Astrocyte of the spinal cord (primary cell): ENCODE results near the gene ARMS2.

Source experiments
- DNase-seq: peaks from one replicate; pipeline ENCODE4 v3.0.0; 2011; ENCODE audit warnings: low read depth, low spot score
- H3K4me3 ChIP-seq: 2 replicates; pipeline ENCODE4 v1.5.1; 2011; ENCODE audit warnings: low read depth, mild to moderate bottlenecking, low read length, moderate library complexity
- CTCF ChIP-seq: IDR thresholded peaks from 2 replicates; pipeline ENCODE4 v1.5.1; 2012; ENCODE audit warnings: low read depth, mild to moderate bottlenecking, low read length, inconsistent platforms
- in situ Hi-C: cut with HindIII; loops from 2 replicates; pipeline ENCODE4 v1.10.0; 2017; ENCODE audit warnings: low sequenced_read_pairs

ARMS2 gene

GRCh38 chr10:122495406-122496340 is 41.2 kb downstream of the ARMS2 start:
- in situ Hi-C loops, result no loop called here

GRCh38 chr10:122497241-122497640 is 42.8 kb downstream of the ARMS2 start:
- no peak overlapping the region for H3K4me3 ChIP-seq
- TF ChIP-seq CTCF, result no peak
- DNase-seq, result no peak
- in situ Hi-C loops, result no loop called here

More at GRCh38 chr10:122495406-122496340, 41.2 kb downstream of the ARMS2 start:
- H3K4me3 ChIP-seq, result no peak overlapping the region
- DNase-seq, result peak; percentile 62
- TF ChIP-seq CTCF, result no peak

- DNase-seq, result no peak
- H3K4me3 ChIP-seq, result no peak overlapping the region
- in situ Hi-C loops, result no loop called here
- TF ChIP-seq CTCF, result no peak
Measured at GRCh38 chr10:122498521-122498920, 44.1 kb downstream of the ARMS2 start.

- no peak for DNase-seq
- no peak for TF ChIP-seq CTCF
- in situ Hi-C loops, result no loop called here
- H3K4me3 ChIP-seq, result no peak overlapping the region
Measured at GRCh38 chr10:122499012-122499411, 44.6 kb downstream of the ARMS2 start.

- TF ChIP-seq CTCF, result no peak
- H3K4me3 ChIP-seq, result no peak overlapping the region
- DNase-seq, result peak; percentile 73
- in situ Hi-C loops, result no loop called here
Measured at GRCh38 chr10:122499491-122499941, 45.1 kb downstream of the ARMS2 start.

- DNase-seq, result no peak
- in situ Hi-C loops, result no loop called here
- no peak for TF ChIP-seq CTCF
- H3K4me3 ChIP-seq, result no peak overlapping the region
Measured at GRCh38 chr10:122500194-122500593, 45.7 kb downstream of the ARMS2 start.
